HG03039 (cell line): ENCODE measurements around the gene NT5DC1.

ENCODE experiments used
- ATAC-seq: cut with Tn5 transposase; IDR thresholded peaks from one replicate; pipeline ENCODE4 v1.9.1; 2021; ENCODE audit warnings: mild to moderate bottlenecking, moderate library complexity; ENCODE audit not compliant: unreplicated experiment

Gene NT5DC1

DNA sequence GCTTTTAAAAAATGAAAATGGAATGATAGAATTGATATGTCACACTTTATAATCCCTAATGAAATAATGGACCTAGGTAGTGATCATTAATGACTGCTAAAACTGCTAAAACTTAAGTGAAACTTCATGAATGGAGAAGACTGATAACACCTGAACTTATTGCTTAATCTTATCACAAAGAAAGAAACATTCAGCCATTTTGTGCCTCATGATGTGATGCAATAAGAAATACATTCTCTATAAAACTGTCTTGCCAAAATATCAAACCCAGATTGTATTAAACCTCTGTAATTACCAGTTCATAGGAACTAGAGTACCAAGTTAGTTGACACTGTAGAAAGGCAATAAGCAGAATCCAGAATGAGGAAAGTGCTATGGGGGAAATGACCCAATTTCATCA is 79.7 kb downstream of the NT5DC1 start:
- ATAC-seq, result no peak

DNA sequence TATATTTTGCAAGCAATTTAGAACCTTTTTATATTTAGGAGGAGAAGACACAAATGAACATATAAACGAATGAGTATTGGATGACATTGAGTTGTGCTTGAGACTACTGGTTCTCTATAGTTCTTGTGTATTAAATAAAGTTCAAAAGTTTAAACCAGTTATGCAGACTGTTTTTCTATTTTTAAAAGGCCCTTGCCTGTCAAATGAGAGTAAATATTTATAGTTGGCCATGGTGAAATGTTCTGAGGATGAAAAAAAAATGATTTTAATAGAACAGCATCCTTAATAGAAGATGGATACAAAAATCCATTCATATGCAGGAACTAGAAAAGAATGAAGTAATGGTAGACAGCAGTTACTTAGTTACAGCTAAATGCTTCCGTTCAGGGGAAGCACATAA is 88.8 kb downstream of the NT5DC1 start:
- ATAC-seq, result no peak

DNA sequence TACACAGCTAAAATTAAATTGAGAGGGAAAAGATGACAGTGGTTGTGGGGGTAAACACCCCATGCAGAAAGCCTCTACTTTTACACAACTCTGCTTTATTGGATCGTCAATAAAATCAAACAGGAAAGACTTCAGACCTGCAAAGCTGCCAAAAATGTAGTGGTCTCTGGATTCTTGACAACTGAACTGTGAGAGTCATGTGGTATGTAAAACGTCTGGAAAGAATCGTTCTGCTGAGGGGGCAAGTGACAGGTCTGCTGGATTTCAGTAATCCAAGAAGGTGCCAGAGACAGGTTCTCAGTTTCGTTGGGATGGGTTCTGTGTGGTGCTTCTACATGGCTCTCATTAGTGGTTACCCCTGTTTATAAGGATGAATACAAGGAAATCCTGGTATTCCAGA is 89.9 kb downstream of the NT5DC1 start:
- ATAC-seq, result no peak

DNA sequence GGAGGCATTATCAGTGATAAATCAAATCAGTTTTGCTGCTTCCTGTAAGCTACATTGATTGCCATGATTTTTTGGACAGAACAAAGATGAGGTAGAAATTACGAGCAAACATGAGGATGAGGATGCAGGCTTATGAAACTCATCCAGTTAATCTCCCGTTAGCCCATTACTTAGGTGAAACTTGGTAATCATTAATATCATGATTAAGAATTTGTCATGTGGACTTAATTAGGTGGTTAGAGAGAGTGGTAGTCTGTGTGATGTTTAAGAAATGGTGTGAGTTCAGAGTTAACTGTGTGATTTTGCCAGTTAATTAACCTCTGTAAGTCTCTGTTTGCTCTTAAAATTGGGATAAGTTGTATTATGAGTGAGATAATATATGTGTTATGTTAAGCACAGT is 91.2 kb downstream of the NT5DC1 start:
- ATAC-seq, result no peak

DNA sequence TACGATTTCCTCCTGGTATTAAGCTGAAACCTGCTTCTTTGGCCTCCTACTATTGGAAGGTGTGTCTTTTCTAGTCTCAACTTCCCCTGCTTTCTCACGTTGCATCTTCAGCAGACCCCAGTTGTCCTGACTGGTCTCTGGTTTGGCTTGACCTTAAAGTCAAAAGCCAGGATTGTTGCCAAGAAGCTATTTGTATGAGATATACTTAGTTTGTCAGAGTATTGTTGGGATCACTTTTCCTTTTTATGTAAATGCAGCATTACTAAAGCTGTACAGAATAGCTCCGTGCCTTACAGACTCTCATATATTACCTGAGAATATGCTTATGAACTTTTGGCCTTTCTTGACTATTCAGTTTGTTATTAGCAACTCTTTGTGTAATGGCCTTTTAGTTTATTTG is 92.1 kb downstream of the NT5DC1 start:
- no peak for ATAC-seq

DNA sequence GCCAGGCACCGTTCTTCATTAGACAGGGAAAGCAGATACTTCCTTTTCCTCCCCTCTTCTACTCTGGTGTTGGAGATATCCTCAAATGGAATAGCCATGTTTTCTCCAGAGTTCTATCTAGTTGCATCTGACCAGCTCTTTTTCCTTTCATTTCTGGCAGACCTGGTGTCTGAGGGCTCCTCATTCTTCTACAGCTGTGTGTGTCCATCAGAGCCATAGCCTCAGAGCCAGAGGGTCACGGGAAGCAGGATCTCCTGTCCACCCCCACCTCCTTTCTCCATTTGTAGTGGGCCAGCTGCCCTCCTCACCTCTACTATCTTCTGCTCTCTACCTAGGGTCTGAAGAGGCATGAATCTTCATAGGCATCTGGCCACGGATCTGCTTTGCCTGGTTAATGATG is 96.2 kb downstream of the NT5DC1 start:
- no peak for ATAC-seq

DNA sequence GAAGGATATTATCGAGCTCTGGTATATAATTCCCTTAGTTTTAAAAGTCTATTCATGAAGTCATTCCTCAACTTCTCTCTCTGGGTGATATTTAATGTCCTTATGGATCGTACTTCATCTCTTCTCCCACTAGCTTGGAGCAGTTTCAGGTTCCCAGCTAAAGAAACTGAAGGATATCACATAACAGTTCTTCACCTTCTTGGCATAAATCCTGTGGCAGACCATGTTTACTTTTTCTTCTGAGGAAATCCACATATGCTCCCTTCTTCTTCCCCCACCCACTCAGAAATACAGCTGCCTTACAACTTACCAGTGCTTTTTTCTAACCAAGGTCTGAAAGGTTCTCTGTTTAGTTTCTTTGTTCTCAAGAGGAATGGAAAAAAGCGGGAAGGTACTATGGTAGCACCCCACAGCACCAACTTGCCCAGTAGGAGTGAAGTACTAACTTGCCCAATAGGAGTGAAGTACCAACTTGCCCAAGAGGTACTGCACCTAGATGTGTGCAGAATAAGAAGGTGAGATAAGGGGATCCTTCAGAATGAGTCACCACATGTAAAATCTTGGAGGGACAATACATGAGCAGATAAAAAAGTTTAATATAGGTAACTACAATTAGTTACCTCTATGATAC is 100.1 kb downstream of the NT5DC1 start:
- no peak for ATAC-seq

DNA sequence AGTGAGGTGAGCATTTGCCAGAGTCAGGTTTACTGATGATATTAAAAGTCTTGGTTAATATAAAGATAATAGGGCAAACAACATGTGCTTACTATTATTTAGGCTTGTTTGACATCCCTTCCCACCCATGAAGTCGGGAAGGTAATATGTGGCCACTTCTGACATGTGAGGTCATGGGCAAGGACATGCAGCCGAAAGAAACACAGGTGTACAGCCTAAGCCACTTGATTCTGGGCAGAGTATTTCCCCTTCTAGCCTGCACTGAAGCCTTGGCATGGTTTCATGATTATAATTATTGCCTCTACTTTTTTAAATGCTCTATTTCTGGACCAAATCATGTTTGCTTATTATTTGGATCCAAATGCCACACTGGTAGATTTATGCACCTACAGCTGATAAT is 100.9 kb downstream of the NT5DC1 start:
- no peak for ATAC-seq

DNA sequence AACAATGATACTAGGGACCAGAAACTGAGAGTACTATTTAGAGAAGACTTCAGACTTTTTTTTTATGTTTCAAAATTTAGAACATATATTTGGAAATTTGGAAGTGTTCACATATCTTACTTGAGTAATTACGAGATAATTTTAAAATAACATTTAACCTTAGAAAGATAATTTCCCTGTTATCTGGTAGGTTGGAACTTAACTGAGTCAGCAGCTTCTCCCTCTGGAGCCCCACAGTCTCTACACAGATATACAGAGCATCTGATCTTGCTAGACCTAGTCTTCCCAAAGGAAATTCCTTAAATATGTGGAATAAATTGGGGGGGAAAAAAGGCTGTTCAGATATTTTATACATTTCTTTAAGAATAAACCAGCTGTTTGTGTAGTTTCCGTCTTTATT is 104.6 kb downstream of the NT5DC1 start:
- no peak for ATAC-seq

DNA sequence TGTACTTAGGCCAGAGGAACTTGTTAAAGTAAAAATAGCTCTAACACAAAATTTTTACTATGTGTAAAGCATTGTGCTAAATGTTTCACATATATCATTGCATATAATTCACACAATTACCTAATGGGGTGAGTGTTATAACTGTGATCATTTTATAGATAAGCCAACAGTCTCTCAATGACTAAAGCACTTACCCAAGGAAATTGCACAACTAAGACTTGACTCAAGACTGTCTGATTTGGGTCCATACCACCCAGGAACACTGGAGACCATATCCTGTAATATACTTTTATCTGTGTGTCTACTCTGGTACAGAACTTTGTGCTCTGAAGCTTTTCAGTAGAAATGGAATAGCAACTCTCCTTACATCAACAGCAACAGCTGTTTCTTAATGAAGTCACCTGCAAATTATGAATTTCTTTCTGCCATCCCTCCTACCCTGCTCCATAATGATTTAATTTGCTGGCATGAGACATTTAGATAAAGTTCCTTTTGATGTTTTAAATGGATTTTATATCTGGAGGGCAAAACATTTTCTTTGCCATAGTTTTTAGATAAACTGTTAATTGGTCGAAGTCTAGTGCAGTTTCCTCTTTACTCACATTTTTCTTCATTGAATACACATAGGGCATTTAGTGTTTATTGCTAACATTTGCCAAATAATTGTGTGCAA is 105.7 kb downstream of the NT5DC1 start:
- ATAC-seq, result no peak

DNA sequence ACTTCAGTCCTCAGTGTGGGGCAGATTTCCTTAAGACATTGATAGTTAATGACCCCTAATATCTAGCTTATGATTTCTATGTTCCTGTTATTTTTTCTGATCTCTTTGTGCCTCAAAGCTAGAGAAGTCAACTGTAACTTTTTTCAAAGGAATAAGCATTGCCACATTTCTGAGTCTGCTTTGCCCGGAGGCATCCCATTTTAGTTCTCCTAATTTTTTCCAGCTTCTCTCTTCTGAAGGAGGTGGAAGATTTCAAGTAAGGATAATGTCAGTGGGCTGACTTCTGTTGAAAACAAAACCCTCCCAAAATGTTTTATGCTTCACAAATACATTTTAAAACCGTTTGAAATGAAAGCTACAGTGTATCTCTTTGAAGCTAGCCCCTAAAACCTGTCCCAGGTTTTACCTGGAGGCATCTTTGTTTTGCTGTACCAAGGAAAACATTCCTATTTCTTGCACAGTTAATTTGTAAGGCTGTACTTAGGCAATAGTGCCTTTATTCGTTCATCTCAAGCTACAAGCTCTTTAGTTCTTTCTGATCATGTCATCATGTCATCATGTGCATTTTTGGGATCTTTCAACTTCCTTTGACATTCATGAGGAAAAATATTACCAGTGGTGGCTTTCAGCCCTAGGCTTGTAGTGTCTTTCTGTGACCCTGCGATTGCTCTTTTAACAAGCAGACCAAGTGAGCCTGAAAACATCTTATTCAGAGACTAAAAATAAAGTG is 107.6 kb downstream of the NT5DC1 start:
- ATAC-seq, result no peak

DNA sequence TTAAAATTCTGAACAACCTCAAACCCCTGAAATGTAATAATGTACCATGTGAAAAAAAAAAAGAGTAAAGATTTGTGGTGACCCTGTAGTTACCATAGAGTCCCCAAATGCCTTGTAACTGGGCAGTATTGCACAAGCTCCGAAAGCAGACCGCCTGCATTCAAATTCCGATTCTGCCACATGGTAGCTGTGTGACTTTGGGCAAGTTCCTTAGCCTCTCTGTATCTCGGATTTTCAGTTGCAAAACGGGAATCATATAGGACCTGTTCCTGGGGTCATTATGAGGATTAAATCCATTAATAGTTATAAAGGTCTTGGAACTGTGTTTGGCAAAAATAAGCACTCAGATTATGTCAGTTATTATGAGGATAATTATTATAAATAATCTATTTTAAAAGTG is 109.7 kb downstream of the NT5DC1 start:
- ATAC-seq, result no peak

DNA sequence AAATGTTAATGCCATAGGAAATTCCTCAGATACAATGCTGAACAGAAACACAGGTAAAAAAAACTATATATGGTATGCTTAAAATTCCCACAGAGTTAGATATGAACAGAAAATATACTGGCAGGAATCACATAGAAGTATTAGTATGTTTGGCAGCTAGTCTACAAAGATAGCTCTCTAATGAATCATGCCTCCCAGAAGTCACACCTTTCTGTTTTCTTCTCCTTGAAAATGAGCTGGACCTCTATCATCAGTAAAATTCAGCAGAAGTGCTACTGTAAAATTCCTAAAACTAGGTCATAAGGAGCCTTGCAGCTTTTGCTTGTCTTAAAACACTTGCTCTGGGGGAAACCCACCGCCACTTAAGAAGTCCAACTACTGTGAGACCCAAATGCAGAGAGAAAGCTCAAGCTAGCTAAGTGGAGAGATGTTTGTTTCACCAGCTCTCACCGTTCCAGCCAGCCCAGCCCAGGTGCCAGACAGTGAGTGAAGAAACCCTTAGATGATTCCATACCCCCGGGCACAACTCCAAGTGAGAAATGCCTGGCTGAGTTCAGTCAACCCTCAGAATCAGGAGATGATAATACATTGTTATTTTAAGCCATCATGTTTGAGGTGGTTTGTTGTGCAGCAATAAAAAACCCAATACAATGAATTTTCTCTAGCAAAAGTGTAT is 110.2 kb downstream of the NT5DC1 start:
- ATAC-seq, result no peak

DNA sequence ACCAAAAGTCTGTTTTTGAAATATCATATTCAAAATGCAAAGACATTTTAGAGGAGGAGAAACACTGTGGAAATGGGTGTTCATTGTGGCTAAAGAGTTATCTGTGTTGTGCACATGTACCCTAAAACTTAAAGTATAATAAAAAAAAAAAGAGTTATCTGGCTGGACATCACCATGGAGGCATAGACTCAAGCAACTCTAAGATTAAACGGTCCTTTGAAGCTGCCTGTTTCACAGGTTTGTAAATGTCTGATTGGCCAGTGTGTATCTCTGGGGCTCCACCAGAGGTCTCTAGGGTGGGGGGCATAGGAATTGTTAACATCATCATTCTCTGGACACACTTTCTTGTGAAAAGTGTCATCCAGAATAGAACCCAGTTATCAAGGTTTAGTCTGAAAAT is 114.0 kb downstream of the NT5DC1 start:
- ATAC-seq, result no peak

DNA sequence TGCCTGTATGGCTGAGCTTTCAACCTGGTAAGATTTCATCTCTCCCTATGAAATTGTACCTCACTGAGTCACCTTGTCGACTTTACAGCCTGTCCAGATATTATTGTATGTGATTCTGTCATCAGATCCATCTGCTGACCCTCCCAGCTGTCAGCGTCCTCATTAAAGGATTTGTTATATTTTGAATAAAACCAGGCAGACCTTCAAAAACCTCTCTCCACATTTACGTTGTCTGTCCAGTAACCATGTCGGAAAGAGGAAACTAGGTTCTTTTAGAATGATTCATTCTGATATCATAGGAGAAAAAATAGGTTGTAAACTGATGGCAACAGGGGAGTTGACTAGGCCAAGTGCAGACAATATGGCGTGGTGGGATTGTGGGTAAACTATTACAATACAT is 114.8 kb downstream of the NT5DC1 start:
- ATAC-seq, result no peak

DNA sequence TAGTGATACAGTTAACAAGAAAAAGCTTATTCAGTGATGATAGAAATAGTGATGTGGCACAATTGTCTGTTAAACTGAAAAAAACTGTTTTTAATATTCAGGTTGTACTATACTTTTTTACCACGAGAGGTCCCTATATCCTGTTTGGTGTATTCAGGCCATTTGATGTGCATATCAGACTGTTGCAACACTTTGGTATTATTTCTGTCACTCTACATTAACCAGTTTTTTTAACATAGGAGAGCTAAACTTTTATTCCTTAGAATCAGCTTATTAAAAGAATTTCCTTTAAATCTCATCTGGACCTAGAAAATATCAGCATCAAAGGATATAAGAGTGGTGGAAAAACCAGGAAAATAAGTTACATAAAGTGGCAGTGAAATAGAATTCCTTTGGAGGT is 116.4 kb downstream of the NT5DC1 start:
- no peak for ATAC-seq

DNA sequence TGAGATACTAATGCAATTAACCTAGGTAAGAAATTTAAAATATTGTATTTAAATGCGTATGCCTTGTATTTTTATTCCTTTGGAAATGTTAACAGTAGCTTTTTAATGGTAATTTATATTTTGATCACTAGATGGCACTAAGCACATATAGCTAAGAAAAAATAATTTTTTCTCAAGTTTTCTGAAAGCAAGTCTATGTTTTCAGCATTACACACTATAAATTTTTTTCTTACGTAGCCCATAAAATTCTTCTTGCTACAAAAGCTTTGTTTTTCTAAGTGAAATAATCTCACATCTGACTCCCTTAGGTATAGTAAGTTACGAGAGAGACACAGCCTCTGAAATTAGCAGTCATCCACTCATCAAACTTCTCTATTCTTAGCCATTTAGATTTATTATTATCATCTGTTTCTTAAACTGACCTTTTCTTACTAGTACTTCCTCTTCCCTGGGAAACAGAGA is 117.5 kb downstream of the NT5DC1 start:
- ATAC-seq, result no peak

DNA sequence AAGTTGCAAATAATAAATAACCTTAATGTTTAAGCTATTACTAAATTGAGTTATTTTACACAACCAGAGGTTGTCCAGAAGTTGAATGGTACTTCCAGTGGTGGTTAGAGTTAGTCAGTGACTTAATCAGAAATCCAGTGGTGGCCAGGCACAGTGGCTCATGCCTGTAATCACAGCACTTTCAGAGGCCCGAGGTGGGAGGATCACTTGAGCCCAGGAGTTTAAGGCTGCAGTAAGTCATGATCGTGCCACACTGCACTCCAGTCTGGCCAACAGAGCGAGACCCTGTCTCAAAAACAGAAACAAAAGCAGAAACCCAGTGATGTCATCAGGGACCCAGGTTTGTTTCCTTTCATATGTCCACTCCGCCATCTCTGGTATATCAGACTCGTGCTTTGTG is 118.2 kb downstream of the NT5DC1 start:
- ATAC-seq, result no peak

DNA sequence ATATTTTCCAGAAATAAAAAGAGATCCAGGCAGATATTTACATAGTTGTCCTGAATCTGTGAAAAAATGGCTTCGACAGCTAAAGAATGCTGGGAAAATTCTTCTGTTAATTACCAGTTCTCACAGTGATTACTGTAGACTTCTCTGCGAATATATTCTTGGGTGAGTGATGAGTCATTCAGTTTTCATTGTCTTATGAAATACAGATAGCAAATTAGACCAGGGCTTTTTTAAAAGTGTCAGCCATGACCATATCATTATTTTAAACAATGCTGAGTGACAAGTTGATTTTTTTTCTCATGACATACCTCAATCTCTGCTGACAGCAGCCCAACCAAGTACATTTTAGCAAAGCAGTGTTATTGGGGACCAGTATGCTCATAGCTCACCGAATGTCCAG is 120.4 kb downstream of the NT5DC1 start:
- ATAC-seq, result no peak

DNA sequence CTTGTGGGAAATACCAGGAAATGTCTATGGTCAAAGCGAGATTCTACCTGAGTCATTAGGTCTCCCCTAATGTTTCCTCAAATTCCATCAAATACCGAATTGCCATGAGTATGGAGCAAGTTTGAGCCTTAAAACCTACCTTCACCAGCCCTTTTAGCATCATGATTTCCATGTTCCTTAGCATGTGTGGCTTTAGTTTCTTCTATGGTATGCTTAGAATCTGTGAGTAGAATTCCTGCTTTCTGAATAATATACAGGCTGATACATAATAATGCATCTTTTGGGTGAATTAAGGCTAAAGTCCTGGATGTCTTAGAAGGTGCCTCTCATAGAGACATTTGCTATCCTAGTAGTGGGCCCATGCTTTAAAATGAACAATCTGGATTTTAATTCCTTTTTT is 121.3 kb downstream of the NT5DC1 start:
- no peak for ATAC-seq

DNA sequence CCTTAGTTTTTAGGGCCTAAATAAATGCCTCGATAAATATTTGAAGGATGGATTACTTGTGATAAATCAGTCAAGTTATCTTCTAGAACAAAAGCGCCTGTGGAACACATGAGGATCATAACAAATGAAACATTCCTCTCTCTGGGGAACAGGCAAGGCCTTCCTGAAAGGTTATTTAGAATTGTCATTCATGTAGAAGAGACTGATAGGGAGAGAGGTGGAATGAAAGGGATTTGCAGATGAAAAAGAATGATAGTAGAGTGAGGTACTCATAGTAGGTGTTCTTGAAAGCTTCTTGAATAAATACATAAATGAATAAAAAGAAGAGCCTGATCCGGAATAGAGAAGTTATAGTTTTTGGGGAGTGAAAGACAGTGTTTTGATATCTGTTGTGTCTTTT is 122.7 kb downstream of the NT5DC1 start:
- ATAC-seq, result no peak
